ENCODE measurements around the gene NIPAL3.

- TF ChIP-seq POLR2A (IDR thresholded peaks at IDR 0.05) (no peak), CTCF (IDR thresholded peaks at IDR 0.05) (no peak)
Observed at GRCh38 chr1:24442764-24443163, 27.2 kb downstream of the NIPAL3 start.
